Neutrophil (primary cell): Measurements from ENCODE around the gene NT5E.

ENCODE experiments used
- H3K27ac ChIP-seq: fragments of 200-600 bp; sonication (generic); 2 replicates; pipeline ENCODE4 v1.5.1; 2016; ENCODE audit warnings: mild to moderate bottlenecking, moderate library complexity
- H3K27me3 ChIP-seq: fragments of 200-600 bp; sonication (generic); 2 replicates; pipeline ENCODE4 v1.6.0; 2016; ENCODE audit warnings: mild to moderate bottlenecking
- H3K36me3 ChIP-seq: fragments of 200-600 bp; sonication (generic); 2 replicates; pipeline ENCODE4 v1.5.1; 2017
- H3K4me1 ChIP-seq, 2 experiments: fragments of 200-600 bp in 1 of 2; sonication (generic) in 1 of 2; 1 replicate in 1 of 2; 2 replicates in 1 of 2; pipeline versions ENCODE4 v1.5.1 to v1.6.1; 2013 to 2016; ENCODE audit warnings: low read depth in 1 of 2, low read length in 1 of 2, mild to moderate bottlenecking in 1 of 2, moderate library complexity in 1 of 2; ENCODE audit not compliant: control insufficient read depth in 1 of 2, insufficient read depth in 1 of 2
- H3K4me3 ChIP-seq, 2 experiments: fragments of 200-600 bp in 1 of 2; sonication (generic) in 1 of 2; 1 replicate in 1 of 2; 2 replicates in 1 of 2; pipeline ENCODE4 v1.5.1; 2013 to 2016; ENCODE audit warnings: low read depth in 1 of 2, low read length in 1 of 2, mild to moderate bottlenecking in 1 of 2, moderate library complexity in 1 of 2
- H3K9me3 ChIP-seq: fragments of 200-600 bp; sonication (generic); 2 replicates; pipeline ENCODE4 v1.5.1; 2016
- CTCF ChIP-seq: fragments of 200-600 bp; sonication (generic); IDR thresholded peaks from 2 replicates; pipeline ENCODE4 v1.5.1; 2016; ENCODE audit warnings: antibody characterized with exemption

The NT5E gene

GRCh38 chr6:85424981-85425380, 24.9 kb upstream of the NT5E start:
- no peak overlapping the region for H3K27ac ChIP-seq
- TF ChIP-seq CTCF: no peak
- no peak overlapping the region for H3K4me3 ChIP-seq
- no peaks in the 10 kb centered on the region for H3K4me1 ChIP-seq
- H3K36me3 ChIP-seq: no peaks in the 10 kb centered on the region
- no peaks in the 10 kb centered on the region for H3K27me3 ChIP-seq
- H3K9me3 ChIP-seq: peaks cover 8% of the 10 kb centered on the region

GRCh38 chr6:85425997-85426396, 23.9 kb upstream of the NT5E start:
- no peaks in the 10 kb centered on the region for H3K27me3 ChIP-seq
- no peak for TF ChIP-seq CTCF
- H3K4me1 ChIP-seq: no peaks in the 10 kb centered on the region
- H3K36me3 ChIP-seq: no peaks in the 10 kb centered on the region
- no peak overlapping the region for H3K4me3 ChIP-seq
- H3K9me3 ChIP-seq: peaks cover 8% of the 10 kb centered on the region
- H3K27ac ChIP-seq: no peak overlapping the region

- H3K4me3 ChIP-seq: no peak overlapping the region
- no peak overlapping the region for H3K27ac ChIP-seq
- H3K9me3 ChIP-seq: peaks cover 8% of the 10 kb centered on the region
- H3K27me3 ChIP-seq: no peaks in the 10 kb centered on the region
- no peaks in the 10 kb centered on the region for H3K36me3 ChIP-seq
- H3K4me1 ChIP-seq: no peaks in the 10 kb centered on the region
- no peak for TF ChIP-seq CTCF
These were observed 21.4 kb upstream of the NT5E start for GRCh38 chr6:85428486-85428885.

- Histone ChIP-seq H3K9me3 (peaks cover 8% of the 10 kb centered on the region), H3K4me3 (no peak overlapping the region), H3K4me1 (no peaks in the 10 kb centered on the region), H3K36me3 (no peaks in the 10 kb centered on the region), H3K27ac (no peak overlapping the region), H3K27me3 (no peaks in the 10 kb centered on the region)
- no peak for TF ChIP-seq CTCF
These were observed 20.5 kb upstream of the NT5E start for GRCh38 chr6:85429346-85429745.

- no peaks in the 10 kb centered on the region for H3K27me3 ChIP-seq
- TF ChIP-seq CTCF: no peak
These were observed 18.6 kb upstream of the NT5E start for GRCh38 chr6:85431271-85431670.

GRCh38 chr6:85432554-85432953, 17.3 kb upstream of the NT5E start:
- Histone ChIP-seq H3K36me3 (no peaks in the 10 kb centered on the region), H3K9me3 (no peaks in the 10 kb centered on the region), H3K27ac (no peak overlapping the region), H3K27me3 (no peaks in the 10 kb centered on the region), H3K4me1 (no peaks in the 10 kb centered on the region), H3K4me3 (no peak overlapping the region)
- no peak for TF ChIP-seq CTCF

More at GRCh38 chr6:85431271-85431670, 18.6 kb upstream of the NT5E start:
- H3K4me1 ChIP-seq: no peaks in the 10 kb centered on the region
- H3K4me3 ChIP-seq: no peak overlapping the region
- H3K27ac ChIP-seq: no peak overlapping the region
- no peaks in the 10 kb centered on the region for H3K36me3 ChIP-seq
- H3K9me3 ChIP-seq: no peaks in the 10 kb centered on the region
